ENCODE results near the gene CNOT6L. TPM values are rescaled to one million over a fixed set of nuclear protein-coding genes. Genes with fewer than 3 reads are reported as not detected.

The CNOT6L gene
- total RNA-seq, 1 experiment from 2014 or later = 14.5 TPM

GRCh38 chr4:77844363-77844762, 25.2 kb upstream of the CNOT6L start:
- Histone ChIP-seq H3T11ph (ENCODE audit: low read length) (no peak overlapping the region), H3K4me2 (ENCODE audit: insufficient read depth, insufficient read length, low read length) (no peak overlapping the region), H2BK5ac (ENCODE audit: insufficient read length, low read length) (no peak overlapping the region), H2BK15ac (ENCODE audit: low read depth, low read length) (no peak overlapping the region), H3K14ac (ENCODE audit: insufficient read depth, low read length) (no peak overlapping the region), H3K27me3 (ENCODE audit: insufficient read depth, low read length) (no peaks in the 10 kb centered on the region), H3K79me2 (ENCODE audit: insufficient read depth, low read length) (no peaks in the 10 kb centered on the region), H2BK12ac (ENCODE audit: insufficient read length, low read depth, low read length) (no peak overlapping the region), H3K23ac (ENCODE audit: insufficient read length, low read depth, low read length) (no peak overlapping the region), H2BK120ac (ENCODE audit: low read depth, low read length, poor library complexity, severe bottlenecking) (no peak overlapping the region), H3K4ac (ENCODE audit: low read depth, low read length) (no peak overlapping the region), H3K56ac (ENCODE audit: insufficient read length, low read depth, low read length) (no peak overlapping the region), H4K20me1 (ENCODE audit: control insufficient read depth, insufficient read depth, insufficient read length) (no peaks in the 10 kb centered on the region), H2AK5ac (ENCODE audit: insufficient read length, low read length) (no peak overlapping the region), H4K91ac (ENCODE audit: insufficient read length, low read depth, low read length) (no peak overlapping the region), H3K9me3 (ENCODE audit: control insufficient read depth, low read depth, low read length) (no peaks in the 10 kb centered on the region), H3K27ac (ENCODE audit: insufficient read length, low read depth, low read length) (no peak overlapping the region), H2BK20ac (ENCODE audit: low read depth, low read length, poor library complexity, severe bottlenecking) (no peak overlapping the region), H4K8ac (replicated peaks; ENCODE audit: insufficient read length, low read depth, low read length) (no peak overlapping the region), H3K23me2 (ENCODE audit: insufficient read length, low read depth, low read length, poor library complexity, severe bottlenecking) (no peaks in the 10 kb centered on the region), H2AFZ (ENCODE audit: low read length) (no peak overlapping the region), H3K18ac (ENCODE audit: insufficient read length, low read depth, low read length) (no peak overlapping the region), H4K5ac (ENCODE audit: insufficient read length, low read depth, low read length) (no peak overlapping the region), H3K79me1 (ENCODE audit: insufficient read depth, low read depth, low read length, poor library complexity, severe bottlenecking) (no peaks in the 10 kb centered on the region), H3K9ac (ENCODE audit: extremely low read depth, insufficient read length, low read length) (no peak overlapping the region), H3K4me1 (ENCODE audit: insufficient read depth, low read length) (no peaks in the 10 kb centered on the region)
- Mint-ChIP-seq H3K9me3 (no peaks in the 10 kb centered on the region), H3K4me3 (no peak overlapping the region), H3K27ac (no peak overlapping the region), H3K36me3 (ENCODE audit: insufficient read depth in 1 of 3, low read depth in 3 of 3) (no peaks in the 10 kb centered on the region), H3K27me3 (ENCODE audit: low read depth) (no peaks in the 10 kb centered on the region), H3K4me1 (peaks cover 11 to 17% of the 10 kb centered on the region in 2 experiments)
- no peak for TF ChIP-seq CTCF (conservative IDR thresholded peaks at IDR 0.05)
- no CpG with 5 or more reads among the region's 1 CpG for WGBS (ENCODE audit: extremely low coverage, insufficient read length, low lambda C conversion rate)
- DNase-seq = no peak

Measured in H9 (cell line).